ENCODE results near the gene PCP2.

Gene PCP2

DNA sequence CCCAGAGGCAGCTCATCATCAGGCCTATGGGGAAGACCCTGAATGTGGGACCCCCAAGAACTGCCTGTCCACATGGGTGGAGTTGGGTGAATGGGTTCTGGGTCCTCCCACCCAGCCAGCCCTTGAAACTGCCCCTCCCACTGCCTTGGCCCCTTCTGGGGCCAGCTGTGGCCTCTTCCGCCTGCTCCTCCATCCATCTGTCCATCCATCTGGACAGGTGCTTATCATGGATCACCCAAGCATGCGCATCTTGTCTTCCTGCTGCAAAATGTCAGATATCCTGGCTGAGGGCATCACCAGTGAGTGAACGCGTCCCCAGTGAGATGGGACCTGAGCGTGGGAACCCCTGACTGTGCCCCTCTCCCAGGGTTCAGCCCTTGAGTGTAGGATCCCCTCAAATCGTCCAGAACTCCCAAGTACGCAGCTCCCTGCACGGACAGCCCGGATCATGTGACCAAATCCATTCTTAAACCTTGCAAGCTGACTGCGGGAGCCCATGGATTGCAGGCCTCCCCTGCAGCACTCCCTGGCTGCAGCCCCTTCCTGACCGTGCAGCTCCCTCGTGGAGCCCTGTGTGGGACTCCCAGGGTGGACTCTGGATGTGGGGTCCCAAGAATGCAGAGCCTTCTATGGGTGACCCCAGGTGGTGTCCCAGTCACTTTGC, 5.4 kb upstream of the PCP2 start:
- no peak for DNase-seq

DNA sequence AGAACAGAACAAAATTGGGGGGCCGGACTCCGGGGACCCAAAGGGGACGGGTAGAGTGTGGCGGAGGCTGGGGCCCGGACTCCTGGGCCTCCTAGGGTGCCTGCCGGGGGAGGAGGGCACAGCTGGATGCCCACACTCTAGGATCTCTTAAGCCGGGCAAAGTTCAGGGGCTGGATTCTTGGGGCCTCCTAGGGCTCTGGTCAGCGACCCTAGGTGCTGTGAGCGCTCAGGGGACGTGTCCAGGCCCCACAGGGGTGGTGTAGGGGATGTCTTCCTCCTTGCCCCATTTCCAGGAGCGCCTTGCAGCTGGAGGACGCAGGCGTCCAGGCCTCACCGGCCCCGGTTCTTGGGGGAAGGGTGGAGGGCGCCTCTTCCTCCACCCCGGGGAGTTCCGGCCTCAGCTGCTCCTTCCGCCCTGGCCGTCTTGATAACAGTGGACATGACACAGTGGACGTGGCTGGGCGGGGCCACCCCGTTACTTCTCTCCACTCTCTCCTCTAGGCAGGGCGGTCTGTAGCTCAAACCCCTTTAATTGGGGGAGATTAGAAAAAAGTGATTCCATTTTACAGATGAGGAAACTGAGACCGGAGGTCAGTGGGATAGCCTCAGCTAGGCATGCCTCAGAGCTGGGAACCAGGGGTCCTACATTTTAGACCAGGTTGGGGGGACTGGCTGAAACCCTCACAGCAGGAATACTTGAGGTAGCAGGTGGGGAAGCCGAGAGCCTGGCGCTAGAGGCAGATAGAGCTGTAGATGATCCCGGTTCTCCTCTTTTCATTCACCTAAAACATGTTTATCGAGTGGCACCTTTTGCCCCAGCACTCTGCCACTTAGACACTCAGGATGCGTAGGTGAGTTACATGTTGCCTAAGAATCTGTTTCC, 4.1 kb upstream of the PCP2 start:
- no peak for DNase-seq

DNA sequence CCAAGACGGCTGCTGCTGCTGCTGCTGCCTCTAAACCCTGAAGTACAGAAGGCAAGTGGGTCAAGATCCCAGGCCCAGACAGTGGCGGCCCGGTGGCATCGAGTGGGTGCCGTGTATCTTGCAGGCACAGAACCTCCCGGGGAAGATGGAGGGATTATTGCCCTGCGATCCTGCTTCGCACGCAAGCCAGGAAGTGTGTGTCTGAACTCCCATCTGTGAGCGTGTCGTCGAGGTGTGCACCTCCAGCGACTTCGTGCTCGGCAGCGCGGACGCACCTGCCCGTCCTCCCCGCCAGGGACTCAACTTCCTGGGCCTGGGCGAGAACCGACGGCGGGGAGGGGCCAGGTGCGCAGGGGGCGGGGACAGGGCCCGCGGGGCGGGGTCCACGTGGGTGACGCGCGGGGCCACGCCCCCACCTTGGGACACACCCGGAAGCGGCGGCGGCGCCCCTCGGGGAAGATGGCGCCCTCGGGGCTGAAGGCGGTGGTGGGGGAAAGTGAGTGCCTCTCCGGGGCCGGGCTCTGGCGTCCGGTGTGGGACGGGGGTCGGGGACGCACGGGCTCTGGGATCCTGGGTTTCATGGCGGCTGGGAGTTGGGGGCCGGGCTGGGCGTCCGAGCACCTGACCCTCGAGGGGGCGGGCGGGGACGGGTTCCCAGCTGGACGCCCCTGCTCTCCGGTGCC, 3.3 kb upstream of the PCP2 start, which contains the start of gene STXBP2:
Gene STXBP2, plus strand, starts transcription at position 420 of the 683 bp plus-strand sequence. Its CDS starts 40 bp downstream, at position 460.
- no peak for DNase-seq

DNA sequence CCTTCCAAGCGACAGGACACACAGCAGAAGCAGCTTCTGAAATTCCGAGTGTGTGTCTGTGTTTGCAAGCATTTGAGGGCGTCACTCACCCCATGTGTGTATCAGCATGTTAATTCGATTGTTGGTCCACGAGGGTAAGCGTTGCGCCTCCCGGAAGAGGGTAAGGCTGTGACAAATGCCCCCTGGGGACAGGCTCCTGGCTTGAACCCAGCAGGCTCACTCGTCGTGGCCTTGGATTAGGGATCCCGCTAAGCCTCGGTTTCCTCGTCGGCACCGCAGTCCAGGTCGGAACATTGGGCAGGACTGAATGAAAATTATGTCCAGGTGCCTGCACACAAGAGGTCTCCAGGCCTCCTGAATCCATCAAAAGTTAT, 2.8 kb upstream of the PCP2 start:
- no peak for DNase-seq

DNA sequence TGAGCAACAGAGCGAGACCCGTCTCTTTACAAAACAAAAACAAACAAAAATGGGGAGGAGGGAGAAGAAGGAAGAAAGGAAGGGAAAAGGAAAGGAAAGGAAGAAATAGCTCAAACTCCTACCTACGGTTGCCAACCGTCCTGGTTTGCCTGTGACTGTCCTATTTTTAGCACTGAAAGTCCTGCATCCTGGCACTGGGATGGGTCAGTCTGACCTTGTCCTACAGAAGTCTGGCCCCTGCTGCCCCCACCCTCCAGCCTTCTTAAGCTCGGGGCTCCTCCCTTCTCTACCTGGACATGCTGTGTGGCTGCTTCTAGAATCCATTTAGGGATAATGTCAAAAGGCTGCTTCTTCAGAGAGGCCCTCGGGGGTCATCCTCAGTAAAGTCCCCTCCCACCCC, 2.2 kb upstream of the PCP2 start:
- DNase-seq = no peak

DNA sequence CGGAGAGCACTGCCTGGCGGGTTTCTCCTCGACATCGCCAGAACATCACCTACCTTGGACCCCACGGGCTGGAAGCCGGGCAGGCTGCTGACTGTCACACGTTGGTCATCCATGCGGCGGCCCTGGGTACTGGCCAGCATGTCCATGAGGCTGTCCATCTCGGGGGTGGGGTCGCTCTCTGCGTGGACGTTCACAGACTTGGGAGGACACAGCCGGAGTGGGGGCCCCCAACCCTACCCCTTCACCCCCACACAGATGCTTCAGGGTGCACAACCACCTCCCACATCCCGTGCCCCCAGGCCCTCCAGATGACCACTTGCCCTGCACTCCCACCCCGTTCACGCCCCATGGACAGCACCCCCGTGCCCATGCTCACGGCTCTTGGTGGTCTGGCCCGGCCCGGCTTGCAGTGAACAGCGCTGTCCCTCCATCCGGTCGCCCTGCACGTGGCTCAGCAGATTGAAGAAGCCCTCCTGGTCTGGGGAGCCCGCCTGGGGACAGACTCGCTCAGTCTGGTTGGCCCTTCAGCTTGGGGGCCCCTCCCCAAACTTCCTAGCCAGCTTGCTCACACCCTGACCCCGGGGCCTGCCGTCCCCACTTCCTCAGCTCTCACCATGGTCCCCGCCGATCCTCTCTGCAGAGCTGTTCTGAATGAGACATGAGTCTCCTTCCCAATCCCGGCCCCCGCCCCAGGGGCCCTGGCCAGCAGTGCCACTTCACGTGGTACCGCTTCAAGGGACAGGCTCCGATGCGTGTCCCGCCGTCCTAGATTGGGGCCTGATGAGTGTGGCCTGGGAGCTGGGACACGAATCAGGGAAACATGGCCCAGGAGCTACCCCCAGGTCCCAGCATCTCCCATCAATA, 947 bp downstream of the PCP2 start:
- DNase-seq = no peak

DNA sequence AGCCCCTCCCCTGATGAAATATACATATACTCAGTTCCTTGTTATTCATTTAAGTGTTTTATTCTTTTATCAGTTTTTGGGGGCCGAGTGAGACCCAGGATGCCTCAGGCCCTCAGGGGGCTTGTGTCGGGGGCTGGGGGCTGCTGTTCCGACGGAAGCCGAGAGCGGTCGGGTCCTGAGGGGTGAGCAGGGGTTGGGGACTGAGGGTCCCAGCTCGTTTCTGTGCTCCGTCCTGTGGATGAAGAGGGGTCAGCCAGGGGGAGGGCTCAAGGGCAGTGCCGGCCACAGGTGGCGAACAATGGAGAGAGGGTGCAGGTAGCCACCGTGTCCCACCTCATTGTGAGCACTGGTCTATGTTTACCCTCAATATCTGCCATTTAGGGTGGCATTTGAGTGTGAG, 1.9 kb downstream of the PCP2 start:
- no peak for DNase-seq

DNA sequence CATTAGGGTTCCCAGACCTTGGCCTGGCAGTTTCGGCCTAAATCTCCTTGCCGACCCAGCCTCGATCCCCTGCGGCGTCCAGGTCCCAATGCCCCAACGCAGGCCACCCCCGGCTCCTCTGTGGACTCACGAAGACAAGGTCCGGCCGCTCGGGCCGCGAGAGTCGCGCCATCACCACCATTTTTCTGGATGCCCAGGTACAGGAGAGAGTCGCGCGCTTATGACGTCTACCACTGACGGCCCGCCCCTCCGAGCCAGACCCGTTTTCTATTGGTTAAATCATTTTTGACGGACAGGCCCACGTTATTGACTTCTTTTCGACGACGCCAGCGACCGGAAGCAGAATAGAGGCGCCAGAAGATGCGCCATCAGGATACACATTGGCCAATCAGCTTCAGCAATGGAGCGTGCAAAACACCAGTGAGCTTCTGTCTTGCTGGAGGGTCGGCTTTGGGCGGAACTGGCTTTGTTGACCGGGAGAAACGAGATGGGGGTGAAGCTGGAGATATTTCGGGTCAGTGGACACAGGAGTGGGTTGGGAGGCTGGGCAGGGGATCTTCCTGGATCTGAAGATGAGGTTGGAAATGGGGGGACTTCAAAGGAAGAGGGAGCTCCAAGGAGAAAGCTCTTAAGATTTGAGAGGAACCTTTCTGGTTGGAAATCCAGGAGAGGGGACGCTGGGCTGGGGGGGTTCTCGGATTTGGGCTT, 4.0 kb downstream of the PCP2 start, which contains the start of the genes PET100 and XAB2:
Gene PET100, plus strand, starts transcription at position 447 of the 708 bp plus-strand sequence. Its CDS starts 41 bp downstream, at position 488.
Gene XAB2, minus strand, starts transcription at position 199 of the 708 bp plus-strand sequence. Its CDS starts 18 bp downstream, at position 181.
- DNase-seq = peak; percentile 99

DNA sequence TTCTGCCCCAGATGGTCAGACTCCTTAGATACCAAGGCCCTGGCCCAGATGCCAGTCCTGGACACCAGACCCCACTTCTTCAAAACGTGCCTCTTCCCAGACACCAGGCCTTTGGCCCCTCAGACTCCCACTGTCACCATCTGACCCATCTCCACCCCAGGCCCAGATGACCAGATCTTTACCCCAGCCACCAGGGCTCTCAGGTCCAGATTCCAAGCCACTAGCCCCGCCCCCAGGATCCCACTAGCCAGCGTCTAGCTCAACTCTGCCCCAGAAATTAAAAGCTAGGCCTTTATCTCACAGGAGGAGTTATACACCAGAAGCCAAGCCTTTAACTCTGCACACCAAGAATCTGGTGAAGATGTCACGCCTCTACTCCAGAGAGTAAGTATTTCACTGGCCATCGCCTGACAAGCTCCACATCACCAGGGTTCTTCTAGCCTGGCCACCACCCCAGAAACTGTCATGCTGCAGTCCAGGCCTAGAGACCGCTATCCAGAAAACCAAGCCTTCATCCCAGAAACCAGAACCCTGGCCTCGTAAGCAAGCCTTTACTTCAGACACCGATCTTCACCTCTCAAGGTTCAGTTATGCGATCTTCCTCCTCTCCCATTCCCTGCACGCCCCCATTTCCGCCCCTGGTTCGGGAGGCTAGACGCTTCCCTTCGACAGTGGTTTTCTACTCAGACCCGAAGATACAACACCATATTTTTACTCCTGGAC, 4.8 kb downstream of the PCP2 start:
- no peak for DNase-seq

DNA sequence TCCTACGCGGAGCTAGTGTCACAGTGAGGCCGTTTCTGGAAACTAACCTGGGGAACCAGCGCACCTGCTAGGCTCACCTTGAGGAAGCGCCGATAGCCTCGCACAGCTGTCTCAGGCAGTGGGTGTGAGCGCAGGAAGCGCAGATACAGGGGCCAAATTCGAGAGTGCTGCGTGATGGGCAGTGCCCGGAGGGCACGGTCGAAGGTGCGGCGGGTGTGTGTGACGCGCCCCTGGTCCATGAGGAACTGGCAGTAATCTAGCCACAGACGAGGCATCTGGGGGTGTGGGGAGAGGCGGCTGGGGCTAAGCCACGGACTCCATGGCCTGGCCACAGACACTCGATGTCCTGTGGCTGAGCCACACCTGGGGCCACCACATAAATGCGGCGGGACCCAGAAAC, 6.4 kb downstream of the PCP2 start:
- no peak for DNase-seq

DNA sequence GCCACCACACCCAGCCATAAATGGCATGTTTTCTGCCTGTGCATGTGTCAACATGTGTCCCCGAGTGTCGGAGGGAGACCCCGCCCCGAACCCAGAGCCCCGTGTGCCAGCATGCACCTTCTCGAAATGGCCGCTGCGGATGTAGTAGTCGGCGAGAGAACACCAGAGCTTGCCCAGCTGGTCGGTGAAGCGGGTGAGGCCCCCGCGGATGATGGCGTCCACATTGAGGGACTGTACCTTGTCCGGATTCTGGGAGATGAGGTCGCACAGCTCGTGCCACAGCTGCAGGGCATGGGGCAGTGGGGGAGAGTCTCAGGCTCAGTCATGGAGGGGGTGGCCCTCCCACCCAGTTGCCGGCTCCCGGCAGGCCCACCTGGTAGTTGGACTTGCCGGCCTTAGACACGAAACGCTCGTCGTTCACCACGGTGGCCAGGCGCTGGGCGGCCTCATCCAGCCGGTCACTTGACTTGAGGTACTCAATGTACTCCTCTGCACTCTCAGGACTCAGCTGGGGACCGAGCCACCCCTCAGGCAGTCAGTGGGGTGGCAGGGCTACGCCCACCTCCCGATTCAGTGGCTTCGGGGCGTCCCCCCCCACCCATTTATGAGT, 7.7 kb downstream of the PCP2 start:
- DNase-seq = no peak

DNA sequence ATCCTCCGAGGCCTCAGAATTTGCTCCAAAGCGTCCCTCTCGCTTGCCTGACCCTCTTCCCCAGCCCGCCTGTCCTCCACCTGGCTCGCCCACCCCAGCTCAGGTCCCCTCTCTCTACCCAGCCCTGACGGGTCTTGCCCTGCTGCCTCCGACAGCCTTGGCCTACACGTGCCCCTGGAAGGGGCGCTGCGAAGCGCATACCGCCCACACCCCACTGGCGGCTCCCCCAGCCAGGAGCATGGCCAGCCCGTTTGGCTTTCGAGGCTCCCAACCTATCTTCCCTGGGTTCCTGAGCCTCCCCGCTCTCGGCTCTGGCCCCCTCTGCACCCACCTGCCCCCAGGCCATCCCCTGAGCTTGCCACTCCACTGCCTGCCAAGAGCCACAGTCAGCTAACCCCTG, 8.7 kb downstream of the PCP2 start:
- no peak for DNase-seq

DNA sequence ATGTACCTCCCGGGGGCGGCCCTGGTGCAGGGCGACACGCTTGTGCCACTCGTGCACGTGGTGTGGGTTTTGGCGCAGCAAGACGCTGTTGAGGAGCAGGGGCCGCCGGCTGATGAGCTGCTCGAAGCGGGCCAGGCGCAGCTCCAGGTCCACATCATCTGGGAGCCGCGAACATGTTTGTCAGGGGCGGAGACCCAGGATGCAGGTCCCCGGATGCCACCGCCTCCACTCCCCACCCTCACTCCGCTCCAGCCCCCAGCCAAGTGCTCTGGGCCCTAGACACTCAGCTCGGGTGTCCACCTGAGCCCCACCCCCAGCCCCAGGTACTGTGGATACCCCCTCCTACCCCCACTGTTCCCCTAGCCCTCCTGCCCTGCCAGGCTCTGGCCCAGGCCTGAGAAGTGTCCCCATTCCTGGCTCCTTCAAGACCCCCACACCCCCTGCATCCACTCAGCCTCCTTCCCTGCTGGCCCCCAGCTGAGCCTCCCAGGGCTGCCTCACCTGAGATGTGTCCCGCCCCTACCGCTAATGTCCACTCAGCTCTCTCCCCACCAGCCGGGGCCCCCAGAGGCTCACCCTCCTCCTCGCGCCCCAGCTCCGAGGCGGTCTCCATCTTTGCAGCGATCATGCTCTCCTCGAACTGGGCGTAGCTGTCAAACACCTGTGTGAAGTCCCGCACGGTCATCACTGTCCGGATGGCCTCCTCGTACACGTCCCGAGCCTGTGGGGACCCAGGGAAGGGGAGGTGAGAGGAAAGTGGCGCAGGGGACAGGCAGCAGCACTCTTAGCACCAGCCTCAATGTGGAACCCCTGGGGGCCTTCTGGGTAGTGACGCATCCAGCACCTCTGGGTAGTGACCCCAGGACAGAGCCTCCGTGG, 9.6 kb downstream of the PCP2 start:
- DNase-seq = no peak

DNA sequence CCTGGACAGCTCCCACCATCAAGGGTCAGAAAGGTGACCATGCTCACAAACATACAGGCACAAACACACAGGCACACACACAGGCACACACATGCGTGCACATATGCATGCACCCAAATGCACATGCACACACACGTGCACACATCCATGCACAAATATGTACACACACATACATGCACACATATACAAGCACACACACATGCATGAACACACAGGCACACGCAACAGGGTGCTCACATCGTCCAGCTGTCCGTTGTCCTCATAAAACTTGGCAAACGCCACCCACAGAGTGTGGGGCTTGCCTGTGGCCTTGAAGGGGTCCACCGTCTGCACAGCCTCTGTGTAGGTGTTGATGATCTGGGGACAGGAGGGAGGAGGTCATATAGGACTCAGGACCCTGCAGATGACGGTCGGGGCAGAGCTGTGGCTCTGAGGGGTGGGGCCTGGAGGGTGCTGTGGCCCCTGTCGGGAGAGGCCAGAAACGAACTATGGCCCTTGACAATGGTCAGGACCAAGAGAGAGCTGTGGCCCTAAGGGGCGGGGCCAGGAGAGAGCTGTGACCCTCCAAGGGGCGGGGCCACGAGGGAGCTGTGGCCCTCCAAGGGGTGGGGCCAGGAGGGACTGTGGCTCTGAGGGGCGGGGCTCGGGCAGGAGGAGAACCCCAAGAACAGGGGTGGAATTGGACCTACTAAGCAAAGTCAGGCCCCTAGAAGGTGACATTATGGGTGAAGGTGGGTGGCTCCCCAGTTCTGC, 10.4 kb downstream of the PCP2 start:
- DNase-seq = no peak

DNA sequence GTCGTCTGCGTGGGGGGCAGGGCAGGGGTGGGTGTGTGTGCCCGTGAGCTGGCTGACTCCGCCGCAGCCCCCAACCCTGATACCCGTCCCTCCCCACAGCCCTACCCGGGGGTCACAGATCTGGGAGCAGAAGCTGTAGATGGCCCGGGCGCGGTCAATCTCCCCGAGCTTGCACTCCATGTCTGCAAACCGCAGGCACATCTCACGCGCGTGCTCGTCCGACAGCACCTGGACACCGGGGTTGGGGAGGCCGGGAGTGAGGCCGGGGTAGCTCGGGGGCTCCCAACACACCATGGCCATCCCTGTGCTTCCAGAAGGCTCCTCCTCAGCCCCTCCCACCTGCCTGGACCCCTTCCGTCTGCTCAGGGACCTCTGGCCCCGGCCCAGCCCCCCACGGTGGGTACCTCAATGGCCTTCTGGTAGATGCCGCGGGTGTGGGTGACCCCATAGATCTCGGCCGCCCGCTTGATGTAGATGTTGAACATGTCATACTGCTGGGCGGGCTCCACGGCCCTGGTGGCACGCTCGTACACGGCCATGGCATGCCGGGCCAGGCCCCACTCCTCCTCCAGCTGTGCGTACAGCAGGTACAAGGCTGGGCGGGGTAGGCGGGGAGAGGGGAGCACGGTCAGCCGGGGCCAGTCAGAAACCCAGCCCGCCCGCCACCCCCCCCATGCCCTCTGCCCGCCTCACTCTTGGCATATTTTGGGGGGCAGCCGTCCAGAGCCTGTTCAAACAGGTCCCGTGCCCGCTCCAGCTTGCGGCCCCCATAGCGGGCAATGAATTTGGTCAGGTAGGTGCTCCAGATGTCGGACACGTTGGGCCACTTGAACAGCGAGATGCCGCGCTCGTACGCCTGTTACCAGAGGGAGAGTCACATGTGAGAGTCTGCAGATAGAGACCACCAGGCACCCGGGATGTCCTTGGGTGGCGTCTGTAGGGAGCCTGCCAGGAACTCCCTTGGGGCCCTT, 12.8 kb downstream of the PCP2 start:
- DNase-seq = no peak

DNA sequence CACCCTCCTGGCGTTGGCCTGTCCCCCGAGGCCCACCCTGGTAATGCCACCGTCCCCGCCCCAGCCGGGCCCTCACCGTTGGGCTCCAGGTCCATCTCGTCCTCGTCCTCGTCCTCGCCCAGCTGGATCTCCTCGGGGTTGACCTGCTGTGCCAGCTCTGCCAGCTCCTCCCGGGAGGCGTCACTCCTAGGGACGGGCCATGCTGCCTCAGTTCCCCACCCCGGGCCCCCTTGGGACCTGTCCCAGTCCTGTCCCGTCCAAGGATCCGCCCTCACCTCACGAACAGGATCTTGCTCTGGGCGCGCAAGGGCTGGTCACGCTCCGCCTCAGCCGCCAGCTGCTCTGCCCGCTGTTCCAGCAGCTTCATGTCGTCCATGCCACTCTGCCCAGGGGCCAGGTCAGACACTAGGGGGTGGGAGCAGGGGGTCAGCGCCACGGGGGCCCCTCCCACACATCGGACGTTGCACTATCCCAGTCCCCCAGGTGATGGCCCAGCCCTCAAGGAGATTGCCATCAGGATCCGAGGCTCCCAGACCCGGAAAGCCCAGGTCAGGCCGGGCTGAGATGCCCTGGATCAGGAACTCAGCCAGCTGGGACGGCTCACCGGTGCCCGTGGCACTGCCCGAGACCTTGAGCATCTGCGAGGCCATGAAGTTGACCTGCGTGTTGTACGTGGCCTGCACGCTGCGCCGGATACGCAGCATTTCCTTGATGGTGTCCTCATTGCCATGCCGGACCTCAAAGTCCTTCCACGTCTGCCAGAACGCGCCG, 13.7 kb downstream of the PCP2 start:
- DNase-seq = no peak
